ENCODE data around the gene DDX41. TPM values are rescaled to one million over a fixed set of nuclear protein-coding genes. Genes with fewer than 3 reads are reported as not detected.

The DDX41 gene
- total and polyA plus RNA-seq, 10 of the 15 experiments (the other 5 are each of a cell fraction or from before 2014, with no cell fraction given) = 32.7 to 215 (median 93.6) TPM

GRCh38 chr5:177487975-177488374 is 28.8 kb downstream of the DDX41 start:
- CTCF ChIA-PET = interaction anchor here (1.5 to 2.0 kb wide), 2 partner anchors 13 to 98 kb away, joined by 5 to 8 read pairs; no protein-coding TSS in a partner anchor
- TF ChIP-seq CTCF (IDR thresholded peaks at IDR 0.05 in 2 of 3, conservative IDR thresholded peaks at IDR 0.05 in 1 of 3; ENCODE audit: control insufficient read depth in 2 of 3, extremely low read depth in 1 of 3, insufficient read depth in 1 of 3, low read depth in 3 of 3, low read length in 3 of 3) (peak in 1 of 3 experiments; percentile 21; a peak in 1 of 6 replicates), POLR2A (IDR thresholded peaks at IDR 0.05; ENCODE audit: low read depth, low read length) (0 out of 2 replicates have a peak, but pooled peaks have one; percentile 26), MAX (IDR thresholded peaks at IDR 0.05; ENCODE audit: low read depth, low read length) (no peak), CUX1 (IDR thresholded peaks at IDR 0.05; ENCODE audit: insufficient replicate concordance, low read depth, low read length) (no peak), ZBTB33 (IDR thresholded peaks at IDR 0.05) (0 out of 2 replicates have a peak, but pooled peaks have one; percentile 35)
- Histone ChIP-seq H3K4me2 (ENCODE audit: control insufficient read depth, insufficient read depth) (no peak overlapping the region), H2AFZ (ENCODE audit: control insufficient read depth, low read depth, low read length) (no peak overlapping the region), H3K79me2 (ENCODE audit: control insufficient read depth, insufficient read depth, low read length) (no peaks in the 10 kb centered on the region), H3K27me3 (replicated peaks in 1 of 2; ENCODE audit: control insufficient read depth in 2 of 2, insufficient read depth in 2 of 2, low read length in 1 of 2) (no peaks in the 10 kb centered on the region), H3K4me1 (ENCODE audit: control insufficient read depth, insufficient read depth, low read length) (no peaks in the 10 kb centered on the region), H3K36me3 (ENCODE audit: control insufficient read depth in 2 of 2, insufficient read depth in 2 of 2, low read length in 1 of 2) (peaks cover 0 to 6% of the 10 kb centered on the region in 2 experiments; a peak in 2 of 4 replicates), H3K27ac (ENCODE audit: control insufficient read depth, insufficient read depth) (no peak overlapping the region), H4K20me1 (ENCODE audit: control insufficient read depth, insufficient read depth) (no peaks in the 10 kb centered on the region), H3K4me3 (no peak overlapping the region), H3K9me3 (replicated peaks; ENCODE audit: control insufficient read depth, insufficient read depth, low read length) (no peaks in the 10 kb centered on the region), H3K9ac (ENCODE audit: control insufficient read depth, insufficient read depth, low read length) (no peak overlapping the region)
- FAIRE-seq (no peak), ATAC-seq (peak; percentile 39; the same call in 1 of the 3 replicates), DNase-seq (ENCODE audit: low read depth, low spot score) (no peak)
- WGBS (ENCODE audit: insufficient coverage, insufficient replicate concordance, low lambda C conversion rate, missing lambda C conversion rate) = 83% methylated on average over 15 of the region's 15 CpGs
- BruUV-seq (replicated peaks) = no TSS peak
- in situ Hi-C loops (cut with MboI) (no loop called here), intact Hi-C loops (cut with micrococcal nuclease; ENCODE audit: unreplicated experiment) (no loop called here)
- POLR2A ChIA-PET = interaction anchor here (0.5 kb wide), 1 partner anchor 22 kb away, joined by 3 read pairs; no protein-coding TSS in a partner anchor
- RAD21 ChIA-PET (ENCODE audit: unreplicated experiment) = no interaction called here
- SMC1A ChIA-PET (ENCODE audit: uncharacterized antibody, unreplicated experiment) = interaction anchor here (0.5 kb wide), 1 partner anchor 27 kb away, joined by 3 read pairs; no protein-coding TSS in a partner anchor

All from GM12878 (cell line).